H9 (cell line): ENCODE data around the gene HYAL2. TPM values are rescaled to one million over a fixed set of nuclear protein-coding genes. Genes with fewer than 3 reads are reported as not detected.

Experiments
- DNase-seq: peaks from one replicate; pipeline ENCODE4 v3.0.0-alpha.2; 2017
- H2AFZ ChIP-seq: one replicate; pipeline ENCODE4 v1.6.1; 2013; ENCODE audit warnings: mild to moderate bottlenecking, low read length, control low read depth, moderate library complexity
- H2AK5ac ChIP-seq: 2 replicates; pipeline ENCODE4 v1.6.1; 2013; ENCODE audit warnings: low read length, control low read depth, mixed read lengths; ENCODE audit not compliant: insufficient read length
- H2BK120ac ChIP-seq: one replicate; pipeline ENCODE4 v1.6.1; 2013; ENCODE audit warnings: low read depth, mild to moderate bottlenecking, low read length, control low read depth, inconsistent platforms; ENCODE audit not compliant: poor library complexity, severe bottlenecking
- H2BK12ac ChIP-seq: 2 replicates; pipeline ENCODE4 v1.6.1; 2013; ENCODE audit warnings: low read length, control low read depth, mixed read lengths, low read depth; ENCODE audit not compliant: insufficient read length
- H2BK15ac ChIP-seq: 2 replicates; pipeline ENCODE4 v1.6.1; 2013; ENCODE audit warnings: low read depth, low read length, control low read depth
- H2BK20ac ChIP-seq: one replicate; pipeline ENCODE4 v1.6.1; 2013; ENCODE audit warnings: low read depth, mild to moderate bottlenecking, low read length, control low read depth, inconsistent platforms; ENCODE audit not compliant: poor library complexity, severe bottlenecking
- H2BK5ac ChIP-seq: 2 replicates; pipeline ENCODE4 v1.6.1; 2013; ENCODE audit warnings: low read length, control low read depth, mixed read lengths; ENCODE audit not compliant: insufficient read length
- H3K14ac ChIP-seq: 2 replicates; pipeline ENCODE4 v1.6.1; 2013; ENCODE audit warnings: low read length, control low read depth; ENCODE audit not compliant: insufficient read depth
- H3K18ac ChIP-seq: 2 replicates; pipeline ENCODE4 v1.6.1; 2013; ENCODE audit warnings: low read depth, mild to moderate bottlenecking, mixed read lengths, low read length, control low read depth; ENCODE audit not compliant: insufficient read length
- H3K23ac ChIP-seq: 2 replicates; pipeline ENCODE4 v1.6.1; 2013; ENCODE audit warnings: low read length, control low read depth, mixed read lengths, low read depth; ENCODE audit not compliant: insufficient read length
- H3K23me2 ChIP-seq: 2 replicates; pipeline ENCODE4 v1.6.1; 2013; ENCODE audit warnings: low read depth, mild to moderate bottlenecking, mixed read lengths, low read length, control low read depth; ENCODE audit not compliant: insufficient read length, poor library complexity, severe bottlenecking
- H3K27ac ChIP-seq: 2 replicates; pipeline ENCODE4 v1.5.1; 2013; ENCODE audit warnings: low read length, control low read depth, mixed read lengths, low read depth; ENCODE audit not compliant: insufficient read length
- H3K27me3 ChIP-seq: 2 replicates; pipeline ENCODE4 v1.6.1; 2013; ENCODE audit warnings: low read length, control low read depth, inconsistent platforms; ENCODE audit not compliant: insufficient read depth
- H3K4ac ChIP-seq: 2 replicates; pipeline ENCODE4 v1.6.1; 2013; ENCODE audit warnings: low read depth, mild to moderate bottlenecking, control low read depth, inconsistent platforms, low read length, moderate library complexity
- H3K4me1 ChIP-seq: 2 replicates; pipeline ENCODE4 v1.6.1; 2013; ENCODE audit warnings: low read length, control low read depth, inconsistent platforms; ENCODE audit not compliant: insufficient read depth
- H3K4me2 ChIP-seq: 2 replicates; pipeline ENCODE4 v1.6.1; 2013; ENCODE audit warnings: low read length, control low read depth, mixed read lengths; ENCODE audit not compliant: insufficient read length, insufficient read depth
- H3K56ac ChIP-seq: 2 replicates; pipeline ENCODE4 v1.6.1; 2013; ENCODE audit warnings: low read depth, mild to moderate bottlenecking, mixed read lengths, low read length, control low read depth; ENCODE audit not compliant: insufficient read length
- H3K79me1 ChIP-seq: 2 replicates; pipeline ENCODE4 v1.6.1; 2013; ENCODE audit warnings: low read depth, mild to moderate bottlenecking, moderate library complexity, low read length, control low read depth, inconsistent platforms; ENCODE audit not compliant: insufficient read depth, poor library complexity, severe bottlenecking
- H3K79me2 ChIP-seq: 2 replicates; pipeline ENCODE4 v1.6.1; 2013; ENCODE audit warnings: low read length, control low read depth, inconsistent platforms; ENCODE audit not compliant: insufficient read depth
- H3K9ac ChIP-seq: 2 replicates; pipeline ENCODE4 v1.6.1; 2013; ENCODE audit warnings: low read length, control low read depth, mixed read lengths; ENCODE audit not compliant: insufficient read length; ENCODE audit errors: extremely low read depth
- H3K9me3 ChIP-seq: one replicate; pipeline ENCODE4 v1.6.1; 2013; ENCODE audit warnings: low read depth, low read length, inconsistent platforms; ENCODE audit not compliant: control insufficient read depth
- H3T11ph ChIP-seq: one replicate; pipeline ENCODE4 v1.6.1; 2013; ENCODE audit warnings: mild to moderate bottlenecking, low read length, control low read depth, inconsistent platforms
- H4K20me1 ChIP-seq: one replicate; pipeline ENCODE4 v1.6.1; 2013; ENCODE audit not compliant: control insufficient read depth, insufficient read length, insufficient read depth
- H4K5ac ChIP-seq: 2 replicates; pipeline ENCODE4 v1.6.1; 2013; ENCODE audit warnings: low read depth, mild to moderate bottlenecking, mixed read lengths, low read length, control low read depth; ENCODE audit not compliant: insufficient read length
- H4K8ac ChIP-seq: replicated peaks from 2 replicates; pipeline ENCODE4 v1.6.1; 2013; ENCODE audit warnings: low read length, control low read depth, mixed read lengths, low read depth; ENCODE audit not compliant: insufficient read length
- H4K91ac ChIP-seq: 2 replicates; pipeline ENCODE4 v1.6.1; 2013; ENCODE audit warnings: low read depth, mild to moderate bottlenecking, moderate library complexity, mixed read lengths, low read length, control low read depth; ENCODE audit not compliant: insufficient read length
- H3K27ac Mint-ChIP-seq, 3 experiments: 2 replicates in 2 of 3; 3 replicates in 1 of 3; pipeline ENCODE4 v1.8.0; 2020 to 2021; ENCODE audit warnings: mixed read lengths in 3 of 3, mild to moderate bottlenecking in 1 of 3, moderate library complexity in 1 of 3
- H3K27me3 Mint-ChIP-seq: 2 replicates; pipeline ENCODE4 v1.8.0; 2021; ENCODE audit warnings: low read depth, mild to moderate bottlenecking, moderate library complexity, mixed read lengths
- H3K36me3 Mint-ChIP-seq, 3 experiments: 2 replicates in 2 of 3; 3 replicates in 1 of 3; pipeline ENCODE4 v1.8.0; 2020 to 2021; ENCODE audit warnings: low read depth in 3 of 3, mixed read lengths in 3 of 3; ENCODE audit not compliant: insufficient read depth in 1 of 3
- H3K4me1 Mint-ChIP-seq, 2 experiments: 2 replicates each; pipeline ENCODE4 v1.8.0; 2020; ENCODE audit warnings: mixed read lengths in 2 of 2
- H3K4me3 Mint-ChIP-seq, 2 experiments: 2 replicates in 1 of 2; 3 replicates in 1 of 2; pipeline ENCODE4 v1.8.0; 2020 to 2021; ENCODE audit warnings: mild to moderate bottlenecking in 2 of 2, mixed read lengths in 2 of 2, moderate library complexity in 1 of 2
- H3K9me3 Mint-ChIP-seq, 2 experiments: 2 replicates in 1 of 2; 3 replicates in 1 of 2; pipeline ENCODE4 v1.8.0; 2020; ENCODE audit warnings: mild to moderate bottlenecking in 2 of 2, mixed read lengths in 2 of 2, moderate library complexity in 1 of 2
- WGBS: extraction: QIAGEN DNeasy Blood & Tissue Kit; methylation state at CpG from one replicate; pipeline ENCODE4 v1.1.7; 2013; ENCODE audit warnings: missing lambda C conversion rate, low lambda C conversion rate, mixed read lengths; ENCODE audit not compliant: insufficient read length; ENCODE audit errors: extremely low coverage; 5-methylcytosine and 5-hydroxymethylcytosine counted together
- total RNA-seq: library from RNA; stranded (reverse); gene quantifications from 2 replicates; pipeline ENCODE4 v1.2.1, GENCODE V29; 2021
- TF ChIP-seq, protein P1 (sequence below): fragments of 200-600 bp; sonication (generic); conservative IDR thresholded peaks from 3 replicates; pipeline ENCODE4 v1.8.0; 2021; ENCODE audit warnings: antibody characterized with exemption, mild to moderate bottlenecking

The HYAL2 gene
- total RNA-seq, 1 experiment from 2014 or later = 51.9 TPM

DNA sequence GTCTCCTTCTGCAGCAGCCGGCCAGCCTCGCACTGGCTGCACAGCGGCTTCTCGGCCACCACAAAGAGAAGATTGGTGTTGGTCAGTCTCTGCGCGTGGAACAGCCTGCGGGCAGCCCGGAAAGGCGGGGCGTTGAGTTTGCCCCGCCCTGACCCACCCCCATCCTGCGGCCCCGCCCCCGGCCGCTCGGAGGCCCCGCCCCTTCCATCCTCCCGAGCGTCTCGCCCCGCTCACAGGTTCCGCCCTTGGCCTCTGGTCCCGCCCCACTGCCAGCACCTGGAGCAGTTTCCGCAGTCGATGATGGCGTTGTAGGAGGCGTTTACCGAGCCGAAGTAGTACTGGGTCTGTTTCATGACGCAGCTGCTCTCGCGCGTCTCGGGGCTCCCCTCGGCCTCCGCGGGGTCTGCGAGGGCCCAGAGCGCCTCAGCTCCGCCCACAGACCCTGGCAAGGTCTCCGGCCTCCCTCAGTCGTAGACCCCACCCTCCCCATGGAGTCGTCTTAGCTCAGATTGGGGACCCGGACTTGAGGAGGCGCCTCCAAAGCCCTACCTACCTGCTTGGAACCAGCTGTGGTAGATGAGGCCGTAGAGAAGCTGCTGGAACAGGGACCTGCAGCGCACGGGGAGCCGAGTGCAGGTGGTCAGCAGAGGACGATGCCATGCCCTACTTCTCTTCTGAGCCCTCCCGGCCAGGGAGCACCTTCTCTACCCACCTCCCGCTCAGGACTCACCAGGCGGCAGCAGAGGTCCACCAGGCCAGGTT lies 42.7 kb upstream of the HYAL2 start:
- peaks cover 17% of the 10 kb centered on the region for H3K27me3 Mint-ChIP-seq
- Histone ChIP-seq H4K8ac (no peak overlapping the region), H3K18ac (no peak overlapping the region), H2BK120ac (no peak overlapping the region), H3K9ac (peak overlapping the region; percentile 21), H3K4ac (no peak overlapping the region), H3K27me3 (no peaks in the 10 kb centered on the region), H3K4me2 (peak overlapping the region; percentile 63), H3T11ph (no peak overlapping the region), H3K9me3 (no peaks in the 10 kb centered on the region), H2AFZ (no peak overlapping the region), H3K4me1 (no peaks in the 10 kb centered on the region), H2AK5ac (no peak overlapping the region), H3K14ac (0 out of 2 replicates have a peak overlapping the region, but pooled peaks have one; percentile 14), H3K23me2 (peaks cover 10% of the 10 kb centered on the region), H3K27ac (no peak overlapping the region), H2BK20ac (no peak overlapping the region), H2BK12ac (no peak overlapping the region), H3K56ac (no peak overlapping the region), H3K79me2 (no peaks in the 10 kb centered on the region), H4K91ac (no peak overlapping the region), H2BK5ac (no peak overlapping the region), H4K5ac (no peak overlapping the region), H3K23ac (no peak overlapping the region), H3K79me1 (no peaks in the 10 kb centered on the region), H4K20me1 (no peaks in the 10 kb centered on the region), H2BK15ac (no peak overlapping the region)
- H3K27ac Mint-ChIP-seq = no peak overlapping the region; a peak in 1 of 7 replicates
- TF ChIP-seq, protein P1, sequence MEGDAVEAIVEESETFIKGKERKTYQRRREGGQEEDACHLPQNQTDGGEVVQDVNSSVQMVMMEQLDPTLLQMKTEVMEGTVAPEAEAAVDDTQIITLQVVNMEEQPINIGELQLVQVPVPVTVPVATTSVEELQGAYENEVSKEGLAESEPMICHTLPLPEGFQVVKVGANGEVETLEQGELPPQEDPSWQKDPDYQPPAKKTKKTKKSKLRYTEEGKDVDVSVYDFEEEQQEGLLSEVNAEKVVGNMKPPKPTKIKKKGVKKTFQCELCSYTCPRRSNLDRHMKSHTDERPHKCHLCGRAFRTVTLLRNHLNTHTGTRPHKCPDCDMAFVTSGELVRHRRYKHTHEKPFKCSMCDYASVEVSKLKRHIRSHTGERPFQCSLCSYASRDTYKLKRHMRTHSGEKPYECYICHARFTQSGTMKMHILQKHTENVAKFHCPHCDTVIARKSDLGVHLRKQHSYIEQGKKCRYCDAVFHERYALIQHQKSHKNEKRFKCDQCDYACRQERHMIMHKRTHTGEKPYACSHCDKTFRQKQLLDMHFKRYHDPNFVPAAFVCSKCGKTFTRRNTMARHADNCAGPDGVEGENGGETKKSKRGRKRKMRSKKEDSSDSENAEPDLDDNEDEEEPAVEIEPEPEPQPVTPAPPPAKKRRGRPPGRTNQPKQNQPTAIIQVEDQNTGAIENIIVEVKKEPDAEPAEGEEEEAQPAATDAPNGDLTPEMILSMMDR = no peak; the same call in 2 of the 3 replicates
- no CpG with 5 or more reads among the region's 53 CpGs for WGBS
- H3K4me1 Mint-ChIP-seq = peaks cover 7 to 12% of the 10 kb centered on the region in 2 experiments
- H3K4me3 Mint-ChIP-seq = peak overlapping the region; percentile 68 to 85
- H3K9me3 Mint-ChIP-seq = no peaks in the 10 kb centered on the region; a peak in 1 of 5 replicates
- no peaks in the 10 kb centered on the region for H3K36me3 Mint-ChIP-seq
- DNase-seq = peak; percentile 97
